ENCODE measurements around the gene TCHP. TPM values are rescaled to one million over a fixed set of nuclear protein-coding genes. Genes with fewer than 3 reads are reported as not detected.

The TCHP gene
- total RNA-seq, 4 donors from 2014 or later = 17.1 to 31.6 (median 21.0) TPM

DNA sequence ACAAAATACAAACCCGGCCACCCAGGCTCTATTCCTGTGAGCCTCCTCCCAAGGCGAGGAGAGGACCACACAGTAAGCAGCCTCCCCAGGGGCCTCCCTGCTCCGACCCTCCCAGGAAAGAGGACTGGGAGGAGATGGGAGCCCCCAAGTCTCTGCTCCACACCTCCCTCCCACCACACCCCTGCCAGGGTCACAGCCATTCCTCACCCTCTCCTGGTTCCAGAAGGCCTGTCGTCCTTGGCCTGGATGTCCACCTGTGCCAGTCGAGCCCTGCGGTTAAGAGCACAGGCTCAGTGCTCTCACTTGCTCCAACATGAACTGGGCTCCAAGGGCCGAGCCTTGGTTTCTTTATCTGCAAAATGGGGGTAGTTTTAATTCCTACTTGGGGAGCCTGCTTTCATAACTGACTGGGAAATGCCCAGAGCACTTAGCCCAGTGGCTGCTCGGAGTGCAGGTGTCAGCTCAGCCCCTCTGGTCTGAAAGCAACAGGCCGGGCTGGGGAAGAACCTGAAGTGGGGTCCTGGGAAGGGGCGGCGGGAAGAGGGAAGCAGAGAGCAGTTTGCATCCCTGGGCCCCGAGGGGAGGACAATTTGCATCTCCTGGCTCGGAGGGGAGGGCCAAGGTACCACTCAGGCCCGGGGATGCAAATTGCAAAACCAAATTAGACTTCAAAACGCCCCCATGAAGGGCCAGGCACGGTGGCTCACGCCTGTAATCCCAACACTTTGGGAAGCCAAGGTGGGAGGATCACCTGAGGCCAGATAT is 23.6 kb downstream of the TCHP start:
- intact Hi-C loops (cut with DNase I) = no loop called here
- Histone ChIP-seq H3K4me1 (no peaks in the 10 kb centered on the region), H3K4me3 (no peak overlapping the region), H3K9me3 (no peaks in the 10 kb centered on the region), H3K36me3 (peaks cover 9 to 71% (median 52%) of the 10 kb centered on the region in 4 donors), H3K27me3 (no peaks in the 10 kb centered on the region), H3K27ac (replicated peaks in 1 of 4) (no peak overlapping the region)
- WGBS = 79% methylated on average over 13 of the region's 17 CpGs
- no peak for DNase-seq (ENCODE audit: extremely low spot score)
- TF ChIP-seq POLR2AphosphoS5 (IDR thresholded peaks at IDR 0.05) (no peak), POLR2A (IDR thresholded peaks at IDR 0.05; ENCODE audit: low read depth) (no peak), EP300 (IDR thresholded peaks at IDR 0.05) (no peak)
- TF ChIP-seq, protein P1, sequence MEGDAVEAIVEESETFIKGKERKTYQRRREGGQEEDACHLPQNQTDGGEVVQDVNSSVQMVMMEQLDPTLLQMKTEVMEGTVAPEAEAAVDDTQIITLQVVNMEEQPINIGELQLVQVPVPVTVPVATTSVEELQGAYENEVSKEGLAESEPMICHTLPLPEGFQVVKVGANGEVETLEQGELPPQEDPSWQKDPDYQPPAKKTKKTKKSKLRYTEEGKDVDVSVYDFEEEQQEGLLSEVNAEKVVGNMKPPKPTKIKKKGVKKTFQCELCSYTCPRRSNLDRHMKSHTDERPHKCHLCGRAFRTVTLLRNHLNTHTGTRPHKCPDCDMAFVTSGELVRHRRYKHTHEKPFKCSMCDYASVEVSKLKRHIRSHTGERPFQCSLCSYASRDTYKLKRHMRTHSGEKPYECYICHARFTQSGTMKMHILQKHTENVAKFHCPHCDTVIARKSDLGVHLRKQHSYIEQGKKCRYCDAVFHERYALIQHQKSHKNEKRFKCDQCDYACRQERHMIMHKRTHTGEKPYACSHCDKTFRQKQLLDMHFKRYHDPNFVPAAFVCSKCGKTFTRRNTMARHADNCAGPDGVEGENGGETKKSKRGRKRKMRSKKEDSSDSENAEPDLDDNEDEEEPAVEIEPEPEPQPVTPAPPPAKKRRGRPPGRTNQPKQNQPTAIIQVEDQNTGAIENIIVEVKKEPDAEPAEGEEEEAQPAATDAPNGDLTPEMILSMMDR (IDR thresholded peaks at IDR 0.05) = no peak

DNA sequence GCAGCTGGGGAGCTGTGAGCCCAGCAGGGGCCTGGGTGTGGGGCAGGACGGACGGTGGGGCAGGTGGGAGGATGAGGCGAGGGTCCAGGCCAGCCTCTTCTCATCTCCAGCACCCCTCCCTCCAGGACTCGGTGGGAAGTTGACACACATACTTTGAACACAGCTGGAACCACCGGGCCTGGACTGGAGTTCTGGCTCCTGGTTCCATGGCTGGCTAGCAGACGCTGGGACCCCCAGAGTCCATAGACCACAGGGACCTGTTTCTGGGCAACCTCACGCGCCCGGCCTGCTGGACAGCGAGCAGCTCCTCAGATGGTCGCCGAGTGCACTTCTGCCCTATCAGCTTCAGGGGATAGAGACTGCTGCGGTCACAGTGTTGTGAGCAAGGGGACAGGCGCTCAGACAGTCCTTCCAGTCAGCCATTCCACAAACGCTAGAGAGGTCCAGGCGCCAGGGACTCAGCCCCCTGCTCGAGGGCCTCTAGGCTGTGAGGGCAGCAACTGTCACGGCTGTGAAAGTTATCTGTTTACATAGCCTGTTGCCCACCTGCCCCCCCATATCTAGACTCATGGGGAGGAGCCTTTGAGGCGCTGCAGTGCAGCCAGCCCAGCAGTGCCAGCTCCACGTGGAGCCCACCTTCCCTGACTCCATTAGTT is 25.2 kb downstream of the TCHP start:
- Histone ChIP-seq H3K9me3 (no peaks in the 10 kb centered on the region), H3K4me1 (no peaks in the 10 kb centered on the region), H3K4me3 (no peak overlapping the region), H3K27me3 (no peaks in the 10 kb centered on the region), H3K36me3 (peaks cover 7 to 71% (median 47%) of the 10 kb centered on the region in 4 donors), H3K27ac (replicated peaks in 1 of 4) (no peak overlapping the region)
- DNase-seq (ENCODE audit: extremely low spot score) = no peak
- intact Hi-C loops (cut with DNase I) = no loop called here
- 70% methylated on average over 6 of the region's 20 CpGs for WGBS
- TF ChIP-seq POLR2A (IDR thresholded peaks at IDR 0.05; ENCODE audit: low read depth) = no peak

DNA sequence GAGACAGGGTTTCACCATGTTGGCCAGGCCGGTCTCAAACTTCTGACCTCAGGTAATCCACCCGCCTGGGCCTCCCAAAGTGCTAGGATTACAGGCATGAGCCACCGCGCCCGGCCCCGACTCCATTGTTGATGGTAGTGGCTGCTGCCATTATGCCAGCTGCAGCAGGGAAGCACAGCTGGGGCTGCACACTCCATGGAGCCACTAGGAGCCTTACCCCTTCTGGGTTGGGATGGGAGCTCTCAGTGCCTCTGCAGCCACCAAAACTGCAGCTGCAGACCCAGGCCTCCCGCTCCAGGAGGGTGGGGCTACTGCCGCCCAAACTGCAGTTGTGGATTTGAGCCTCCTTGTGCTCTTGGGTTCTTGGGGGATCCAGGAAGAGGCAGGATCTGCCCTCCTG is 25.9 kb downstream of the TCHP start:
- H3K27ac ChIP-seq (replicated peaks in 1 of 4) = no peak overlapping the region
- 98% methylated on average over 7 of the region's 8 CpGs for WGBS

DNA sequence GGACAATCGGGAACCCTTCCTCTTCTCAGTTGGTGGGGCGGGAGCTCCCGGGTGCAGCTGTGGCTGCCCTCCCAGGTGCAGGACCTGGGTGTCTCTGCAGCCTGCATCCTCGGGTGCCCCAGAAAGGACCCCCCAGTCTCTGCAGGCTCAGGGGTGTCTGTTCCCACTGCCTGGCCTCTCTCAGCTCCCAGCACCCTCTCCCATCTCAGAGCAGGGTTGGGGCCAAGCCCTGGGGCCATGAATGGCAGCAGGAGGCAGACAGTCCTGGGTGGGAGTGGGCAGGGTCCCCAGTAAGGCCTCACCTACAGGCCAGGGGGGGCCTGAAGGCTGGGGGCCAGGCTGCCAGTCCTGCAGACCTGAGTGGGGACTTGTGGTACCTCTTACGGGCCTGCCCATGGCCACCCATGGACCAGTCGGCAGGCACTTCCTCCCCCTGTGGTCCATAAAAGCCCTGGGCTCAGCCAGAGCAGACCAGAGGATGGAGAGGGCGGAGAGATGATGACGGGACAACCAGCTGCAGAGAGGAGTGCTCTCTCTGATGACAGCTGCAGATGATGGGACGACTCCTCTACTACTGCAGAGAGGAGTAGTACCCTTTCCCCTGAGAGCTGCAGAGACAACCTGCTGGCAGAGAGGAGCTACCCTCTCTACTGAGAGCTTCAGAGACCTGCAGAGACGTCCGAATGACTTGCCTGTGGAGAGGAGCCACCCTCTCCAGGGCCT is 26.6 kb downstream of the TCHP start:
- Histone ChIP-seq H3K4me1 (no peaks in the 10 kb centered on the region), H3K4me3 (no peak overlapping the region), H3K27ac (replicated peaks in 1 of 4) (no peak overlapping the region), H3K36me3 (peaks cover 3 to 71% (median 49%) of the 10 kb centered on the region in 4 donors), H3K9me3 (no peaks in the 10 kb centered on the region), H3K27me3 (no peaks in the 10 kb centered on the region)
- no peak for DNase-seq (ENCODE audit: extremely low spot score)
- TF ChIP-seq EP300 (IDR thresholded peaks at IDR 0.05) = no peak
- TF ChIP-seq, protein P1 (IDR thresholded peaks at IDR 0.05) = no peak
- no peak for TF ChIP-seq POLR2AphosphoS5 (IDR thresholded peaks at IDR 0.05)
- no peak for TF ChIP-seq POLR2A (IDR thresholded peaks at IDR 0.05; ENCODE audit: low read depth)
- 96% methylated on average over 8 of the region's 11 CpGs for WGBS
- intact Hi-C loops (cut with DNase I) = no loop called here

More for the DNA sequence above, 25.9 kb downstream of the TCHP start:
- TF ChIP-seq EP300 (IDR thresholded peaks at IDR 0.05) (no peak), POLR2AphosphoS5 (IDR thresholded peaks at IDR 0.05) (no peak), POLR2A (IDR thresholded peaks at IDR 0.05; ENCODE audit: low read depth) (no peak)
- TF ChIP-seq, protein P1 (IDR thresholded peaks at IDR 0.05) = no peak
- peaks cover 0 to 71% (median 47%) of the 10 kb centered on the region in 4 donors for H3K36me3 ChIP-seq
- intact Hi-C loops (cut with DNase I) = no loop called here
- no peak overlapping the region for H3K4me3 ChIP-seq
- H3K4me1 ChIP-seq = no peaks in the 10 kb centered on the region
- no peaks in the 10 kb centered on the region for H3K27me3 ChIP-seq
- H3K9me3 ChIP-seq = no peaks in the 10 kb centered on the region
- DNase-seq (ENCODE audit: extremely low spot score) = no peak

DNA sequence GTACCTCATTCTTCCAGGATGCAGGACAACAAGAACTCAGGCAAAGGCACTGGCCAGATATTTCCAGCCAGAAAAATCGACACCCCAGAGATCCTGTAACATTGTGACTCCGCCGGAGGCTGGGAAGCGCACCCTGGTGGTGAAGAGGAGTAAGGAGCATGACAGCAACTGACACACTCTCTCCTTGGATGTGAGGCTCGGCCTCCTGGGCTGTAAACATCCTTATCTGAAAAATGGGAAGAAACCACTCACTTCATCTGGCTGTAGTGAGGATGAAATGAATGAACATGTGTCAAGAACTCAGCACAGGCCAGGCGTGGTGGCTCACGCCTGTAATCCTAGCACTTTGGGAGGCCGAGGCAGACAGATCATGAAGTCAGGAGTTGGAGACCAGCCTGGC is 27.5 kb downstream of the TCHP start:
- Histone ChIP-seq H3K4me3 (no peak overlapping the region), H3K4me1 (peaks cover 0 to 7% (median 0%) of the 10 kb centered on the region in 4 donors), H3K9me3 (no peaks in the 10 kb centered on the region), H3K27ac (replicated peaks in 1 of 4) (no peak overlapping the region), H3K27me3 (no peaks in the 10 kb centered on the region), H3K36me3 (peaks cover 13 to 73% (median 52%) of the 10 kb centered on the region in 4 donors)
- DNase-seq (ENCODE audit: extremely low spot score) = no peak
- whole genome bisulfite sequencing = 72% methylated on average over 8 of the region's 8 CpGs
- intact Hi-C loops (cut with DNase I) = no loop called here
- TF ChIP-seq POLR2AphosphoS5 (IDR thresholded peaks at IDR 0.05) = no peak
- TF ChIP-seq, protein P1 (IDR thresholded peaks at IDR 0.05) = peak; percentile 26 to 56 (median 40)
- no peak for TF ChIP-seq POLR2A (IDR thresholded peaks at IDR 0.05; ENCODE audit: low read depth)
